Measurements from ENCODE around the gene CDH13. TPM values are rescaled to one million over a fixed set of nuclear protein-coding genes. Genes with fewer than 3 reads are reported as not detected.

Gene CDH13
- polyA plus RNA-seq, 2 of the 4 experiments (the other 2 are of a cell fraction), result not detected

GRCh38 chr16:83231729-83232128 lies 605.0 kb downstream of the CDH13 start:
- Histone ChIP-seq H3K27ac (no peak overlapping the region), H3K4me1 (no peaks in the 10 kb centered on the region), H3K4me2 (no peak overlapping the region), H3K9me3 (no peaks in the 10 kb centered on the region), H3K4me3 (no peak overlapping the region)
- 6% methylated on average over 5 of the region's 5 CpGs for whole genome bisulfite sequencing (ENCODE audit: missing lambda C conversion rate)
- no peak for ATAC-seq
- FAIRE-seq, result no peak
- no peak for TF ChIP-seq CHD4 (IDR thresholded peaks at IDR 0.05; ENCODE audit: borderline replicate concordance)
- TF ChIP-seq USF2 (IDR thresholded peaks at IDR 0.05), result no peak
- TF ChIP-seq EP300 (IDR thresholded peaks at IDR 0.05), result no peak
- TF ChIP-seq RNF2 (IDR thresholded peaks at IDR 0.05; ENCODE audit: borderline replicate concordance, low read depth), result no peak
- no peak for TF ChIP-seq HES2 (IDR thresholded peaks at IDR 0.05)
- no peak for TF ChIP-seq PBX3 (IDR thresholded peaks at IDR 0.05)
- no peak for TF ChIP-seq HOXA7 (CRISPR knock-in tag; IDR thresholded peaks at IDR 0.05)
- ChIA-PET POLR2A (no interaction called here), CTCF (no interaction called here)
- DNase-seq (ENCODE audit: low read depth in 1 of 2, low spot score in 1 of 2), result no peak

- CTCF ChIA-PET, result interaction anchor here (0.5 to 1.4 kb wide), 3 partner anchors 45 to 314 kb away, joined by 3 to 4 read pairs (median 3); no protein-coding TSS in a partner anchor
- TF ChIP-seq PBX3 (IDR thresholded peaks at IDR 0.05) (no peak), ZFP36 (IDR thresholded peaks at IDR 0.05; ENCODE audit: borderline replicate concordance, partially characterized antibody) (no peak), KDM5A (IDR thresholded peaks at IDR 0.05) (no peak), BCL3 (IDR thresholded peaks at IDR 0.05) (no peak), HOXB5 (CRISPR knock-in tag; IDR thresholded peaks at IDR 0.05) (no peak), NR3C1 (IDR thresholded peaks at IDR 0.05) (no peak)
- POLR2A ChIA-PET, result no interaction called here
- H3K4me2 ChIP-seq, result no peak overlapping the region
- no peak for FAIRE-seq
- DNase-seq (ENCODE audit: low read depth in 1 of 2, low spot score in 1 of 2), result no peak
- H3K27ac ChIP-seq, result no peak overlapping the region
- no peak overlapping the region for H3K4me3 ChIP-seq
- 2% methylated on average over 8 of the region's 8 CpGs for WGBS (ENCODE audit: missing lambda C conversion rate)
- no peaks in the 10 kb centered on the region for H3K4me1 ChIP-seq
- no peak for ATAC-seq
- no peaks in the 10 kb centered on the region for H3K9me3 ChIP-seq
These were observed 606.4 kb downstream of the CDH13 start for GRCh38 chr16:83233153-83233552.

GRCh38 chr16:83238949-83239691 lies 612.4 kb downstream of the CDH13 start:
- Histone ChIP-seq H3K4me3 (no peak overlapping the region), H3K9me3 (no peaks in the 10 kb centered on the region), H3K27ac (no peak overlapping the region), H3K4me2 (no peak overlapping the region), H3K4me1 (no peaks in the 10 kb centered on the region)
- 8% methylated on average over 6 of the region's 6 CpGs for WGBS (ENCODE audit: missing lambda C conversion rate)
- ChIA-PET CTCF (interaction anchor here (0.6 to 1.1 kb wide), 2 partner anchors 34 to 845 kb away, joined by 3 read pairs; no protein-coding TSS in a partner anchor), POLR2A (no interaction called here)
- ATAC-seq, result no peak
- DNase-seq (ENCODE audit: low read depth in 1 of 2, low spot score in 1 of 2), result no peak
- TF ChIP-seq ELK1 (IDR thresholded peaks at IDR 0.05; ENCODE audit: low read depth, low read length), result no peak
- no peak for TF ChIP-seq CEBPB (IDR thresholded peaks at IDR 0.05)
- no peak for TF ChIP-seq POLR2A (IDR thresholded peaks at IDR 0.05; ENCODE audit: low read length)
- FAIRE-seq, result no peak
